ENCODE data around the gene FURIN. TPM values are rescaled to one million over a fixed set of nuclear protein-coding genes. Genes with fewer than 3 reads are reported as not detected.

Gene FURIN
- total and polyA plus RNA-seq, 9 of the 15 experiments (the other 6 are each of a cell fraction or from before 2014, with no cell fraction given), result 0.92 to 99.9 (median 34.8) TPM

GRCh38 chr15:90893175-90894090 is 25.0 kb downstream of the FURIN start:
- Histone ChIP-seq H3K36me3 (ENCODE audit: control insufficient read depth, insufficient read depth, low read length) (no peaks in the 10 kb centered on the region; the same call in 2 of the 3 replicates), H3K9ac (ENCODE audit: insufficient read depth in 1 of 2, low read depth in 2 of 2, low read length in 2 of 2) (peak overlapping the region in 1 of 2 experiments; percentile 65; a peak in 2 of 4 replicates), H3K27ac (ENCODE audit: extremely low read depth, low read depth, low read length) (no peak overlapping the region), H3K9me3 (replicated peaks; ENCODE audit: control insufficient read depth, insufficient read depth, low read depth, low read length) (no peaks in the 10 kb centered on the region), H2AFZ (ENCODE audit: low read depth, low read length) (0 out of 2 replicates have a peak overlapping the region, but pooled peaks have one; percentile 33), H4K20me1 (replicated peaks; ENCODE audit: control insufficient read depth, insufficient read depth, low read length) (no peaks in the 10 kb centered on the region), H3K79me2 (ENCODE audit: control insufficient read depth, insufficient read depth, low read length) (no peaks in the 10 kb centered on the region), H3K4me1 (replicated peaks in 1 of 2; ENCODE audit: control insufficient read depth in 2 of 2, insufficient read depth in 2 of 2, low read length in 2 of 2) (peaks cover 18 to 52% of the 10 kb centered on the region in 2 experiments), H3K27me3 (ENCODE audit: control insufficient read depth in 2 of 2, insufficient read depth in 2 of 2, low read length in 2 of 2) (no peaks in the 10 kb centered on the region), H3K4me2 (ENCODE audit: insufficient read depth, low read length) (no peak overlapping the region), H3K4me3 (no peak overlapping the region), H3K9me1 (ENCODE audit: control insufficient read depth, insufficient read depth, low read length) (no peaks in the 10 kb centered on the region)
- peak in 3 of 4 experiments; percentile 17 to 31 (median 23) for DNase-seq (ENCODE audit: extremely low read depth in 1 of 4, low spot score in 3 of 4)
- 83% methylated on average over 30 of the region's 33 CpGs for WGBS (ENCODE audit: insufficient coverage, low coverage, missing lambda C conversion rate)
- in situ Hi-C loops (cut with MboI) (no loop called here), intact Hi-C loops (cut with micrococcal nuclease) (no loop called here)
- no TSS peak for BruUV-seq (replicated peaks)
- POLR2A ChIA-PET, result interaction anchor here (0.7 to 3.0 kb wide), 2 partner anchors 8 to 83 kb away, joined by 3 to 11 read pairs; no protein-coding TSS in a partner anchor
- FAIRE-seq, result no peak
- ATAC-seq, result peak; percentile 61
- CTCF ChIA-PET (ENCODE audit: low intra/inter-chr PET ratio), result no interaction called here
- no peak for TF ChIP-seq TBL1XR1 (IDR thresholded peaks at IDR 0.05; ENCODE audit: low read length in 2 of 2)
- no peak for TF ChIP-seq SMAD3 (CRISPR knock-in tag; conservative IDR thresholded peaks at IDR 0.05)
- no peak for TF ChIP-seq ZNF316 (IDR thresholded peaks at IDR 0.05)
- TF ChIP-seq TFAP4 (CRISPR knock-in tag; IDR thresholded peaks at IDR 0.05; ENCODE audit: borderline replicate concordance), result no peak
- no peak for TF ChIP-seq ZNF184 (CRISPR knock-in tag; IDR thresholded peaks at IDR 0.05)
- TF ChIP-seq ASH1L (IDR thresholded peaks at IDR 0.05; ENCODE audit: borderline replicate concordance, low read depth, partially characterized antibody), result no peak
- no peak for TF ChIP-seq ZNF395 (CRISPR knock-in tag; IDR thresholded peaks at IDR 0.05)
- no peak for TF ChIP-seq SREBF2 (CRISPR knock-in tag; IDR thresholded peaks at IDR 0.05)
- TF ChIP-seq ZBTB43 (CRISPR knock-in tag; IDR thresholded peaks at IDR 0.05), result no peak
- TF ChIP-seq CREB3L1 (IDR thresholded peaks at IDR 0.05; ENCODE audit: borderline replicate concordance, low read depth), result no peak
- TF ChIP-seq ESRRB (CRISPR knock-in tag; IDR thresholded peaks at IDR 0.05; ENCODE audit: borderline replicate concordance), result no peak

Data from K562 (cell line).